Fibroblast of lung (primary cell): Measurements from ENCODE around the gene C1QTNF5.

ENCODE experiments used
- CTCF ChIP-seq, 2 donors: IDR thresholded peaks in 1 of 2; conservative IDR thresholded peaks in 1 of 2; 1 replicate in 1 of 2; 2 replicates in 1 of 2; pipeline ENCODE4 v1.5.1; 2011 to 2012; ENCODE audit warnings: low read length in 2 of 2, control low read depth in 1 of 2, inconsistent platforms in 1 of 2, low read depth in 1 of 2, mild to moderate bottlenecking in 1 of 2
- EZH2 ChIP-seq: IDR thresholded peaks from 2 replicates; pipeline ENCODE4 v1.5.1; 2012; ENCODE audit warnings: low read length, control low read depth, mild to moderate bottlenecking; ENCODE audit errors: missing control alignments

- TF ChIP-seq CTCF (conservative IDR thresholded peaks at IDR 0.05 in 1 of 2, IDR thresholded peaks at IDR 0.05 in 1 of 2; ENCODE audit: low read depth in 1 of 2, low read length in 2 of 2): no peak
- TF ChIP-seq EZH2: no peak
These were observed 34.1 kb upstream of the C1QTNF5 start for GRCh38 chr11:119374632-119375336.
